ENCODE data around the gene OR5K2.

DNA sequence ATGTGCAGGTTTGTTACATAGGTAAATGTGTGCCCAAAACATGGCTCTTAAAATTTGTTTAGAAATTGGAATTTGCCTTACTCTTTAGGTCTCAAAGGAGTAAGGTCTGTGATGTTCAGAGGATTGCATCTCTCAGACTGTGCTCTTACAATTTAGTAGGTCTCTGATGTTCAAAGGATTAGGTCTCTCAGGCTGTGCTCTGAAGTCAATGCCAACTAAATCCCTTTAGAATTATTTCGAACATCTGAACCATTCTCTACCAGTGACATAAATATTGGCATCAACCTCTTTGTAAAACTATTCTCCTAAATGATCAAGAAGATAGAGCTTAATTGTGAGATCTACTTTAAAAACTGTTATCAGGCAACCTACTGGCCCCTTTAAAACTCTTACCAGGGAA lies 34.6 kb upstream of the OR5K2 start, which contains the start of gene OR5K1:
- TF ChIP-seq POLR2A (IDR thresholded peaks at IDR 0.05), result no peak
- TF ChIP-seq, protein P1, sequence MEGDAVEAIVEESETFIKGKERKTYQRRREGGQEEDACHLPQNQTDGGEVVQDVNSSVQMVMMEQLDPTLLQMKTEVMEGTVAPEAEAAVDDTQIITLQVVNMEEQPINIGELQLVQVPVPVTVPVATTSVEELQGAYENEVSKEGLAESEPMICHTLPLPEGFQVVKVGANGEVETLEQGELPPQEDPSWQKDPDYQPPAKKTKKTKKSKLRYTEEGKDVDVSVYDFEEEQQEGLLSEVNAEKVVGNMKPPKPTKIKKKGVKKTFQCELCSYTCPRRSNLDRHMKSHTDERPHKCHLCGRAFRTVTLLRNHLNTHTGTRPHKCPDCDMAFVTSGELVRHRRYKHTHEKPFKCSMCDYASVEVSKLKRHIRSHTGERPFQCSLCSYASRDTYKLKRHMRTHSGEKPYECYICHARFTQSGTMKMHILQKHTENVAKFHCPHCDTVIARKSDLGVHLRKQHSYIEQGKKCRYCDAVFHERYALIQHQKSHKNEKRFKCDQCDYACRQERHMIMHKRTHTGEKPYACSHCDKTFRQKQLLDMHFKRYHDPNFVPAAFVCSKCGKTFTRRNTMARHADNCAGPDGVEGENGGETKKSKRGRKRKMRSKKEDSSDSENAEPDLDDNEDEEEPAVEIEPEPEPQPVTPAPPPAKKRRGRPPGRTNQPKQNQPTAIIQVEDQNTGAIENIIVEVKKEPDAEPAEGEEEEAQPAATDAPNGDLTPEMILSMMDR (IDR thresholded peaks at IDR 0.05), result no peak

Data from right lobe of liver (tissue), 4 donors.